ENCODE results near the gene CHRM4.

DNA sequence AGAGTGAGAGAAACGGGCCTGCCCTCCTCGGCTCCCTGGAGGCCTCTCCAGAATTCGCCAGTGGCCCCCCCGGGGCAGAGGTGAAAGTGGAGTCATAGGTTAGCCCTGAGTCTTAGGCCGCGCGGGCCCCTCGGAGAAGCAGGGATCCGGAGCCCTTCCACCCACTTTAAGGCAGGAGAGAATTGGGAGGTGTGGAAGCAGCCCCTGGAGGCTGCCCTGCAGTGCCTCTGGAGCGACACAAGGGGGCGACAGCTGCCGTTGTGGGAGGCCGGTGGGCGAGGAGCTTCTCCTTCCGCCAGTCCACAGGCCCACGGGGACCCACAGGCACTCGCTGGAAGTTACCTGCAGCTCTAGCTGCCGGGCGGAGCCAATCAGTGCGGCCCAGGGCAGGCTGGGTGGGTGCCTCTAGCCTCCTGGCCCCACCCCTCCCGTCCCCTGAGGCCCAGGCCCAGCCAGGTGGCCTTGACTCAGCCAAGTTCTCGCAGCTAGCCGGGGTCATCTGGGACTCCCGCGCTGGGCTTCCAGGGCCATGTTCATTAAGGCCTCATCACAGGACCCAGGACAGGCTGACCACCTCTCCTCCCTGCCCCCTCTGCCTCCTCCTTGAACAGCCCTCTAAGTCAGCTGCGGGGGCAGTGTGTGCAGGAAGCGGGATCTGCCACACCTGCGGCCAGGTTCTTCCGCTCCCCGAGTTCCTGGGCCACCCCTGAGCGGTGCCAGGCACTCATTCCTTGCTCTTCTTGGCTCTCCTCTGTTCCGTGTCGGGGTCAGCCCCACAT is 39.3 kb downstream of the CHRM4 start:
- TF ChIP-seq POLR2AphosphoS5 (IDR thresholded peaks at IDR 0.05): no peak
- TF ChIP-seq, protein P1, sequence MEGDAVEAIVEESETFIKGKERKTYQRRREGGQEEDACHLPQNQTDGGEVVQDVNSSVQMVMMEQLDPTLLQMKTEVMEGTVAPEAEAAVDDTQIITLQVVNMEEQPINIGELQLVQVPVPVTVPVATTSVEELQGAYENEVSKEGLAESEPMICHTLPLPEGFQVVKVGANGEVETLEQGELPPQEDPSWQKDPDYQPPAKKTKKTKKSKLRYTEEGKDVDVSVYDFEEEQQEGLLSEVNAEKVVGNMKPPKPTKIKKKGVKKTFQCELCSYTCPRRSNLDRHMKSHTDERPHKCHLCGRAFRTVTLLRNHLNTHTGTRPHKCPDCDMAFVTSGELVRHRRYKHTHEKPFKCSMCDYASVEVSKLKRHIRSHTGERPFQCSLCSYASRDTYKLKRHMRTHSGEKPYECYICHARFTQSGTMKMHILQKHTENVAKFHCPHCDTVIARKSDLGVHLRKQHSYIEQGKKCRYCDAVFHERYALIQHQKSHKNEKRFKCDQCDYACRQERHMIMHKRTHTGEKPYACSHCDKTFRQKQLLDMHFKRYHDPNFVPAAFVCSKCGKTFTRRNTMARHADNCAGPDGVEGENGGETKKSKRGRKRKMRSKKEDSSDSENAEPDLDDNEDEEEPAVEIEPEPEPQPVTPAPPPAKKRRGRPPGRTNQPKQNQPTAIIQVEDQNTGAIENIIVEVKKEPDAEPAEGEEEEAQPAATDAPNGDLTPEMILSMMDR (IDR thresholded peaks at IDR 0.05): peak; percentile 18 to 83 (median 69)
